ENCODE results near the gene IFNL3.
"Not testable (repeated sequence)": the region's sequence is repeated elsewhere in the genome, so short reads cannot be mapped to it uniquely, and the experiment has no call there.

Gene IFNL3

GRCh38 chr19:39253374-39254149 lies 8.8 kb upstream of the IFNL3 start:
- DNase-seq (ENCODE audit: low spot score), result no peak

GRCh38 chr19:39252458-39252857 lies 7.7 kb upstream of the IFNL3 start:
- DNase-seq (ENCODE audit: low spot score), result no peak

- DNase-seq (ENCODE audit: low spot score), result no peak
These were observed 7.0 kb upstream of the IFNL3 start for GRCh38 chr19:39251846-39252245.

- no peak for DNase-seq (ENCODE audit: low spot score)
These were observed 6.3 kb upstream of the IFNL3 start for GRCh38 chr19:39251081-39251480.

- DNase-seq (ENCODE audit: low spot score), result no peak
These were observed 4.0 kb upstream of the IFNL3 start, which contains the start of gene IFNL4 for GRCh38 chr19:39248806-39249205. TSS of gene IFNL4 (minus strand) at chr19:39248856.

GRCh38 chr19:39247701-39248664 lies 3.2 kb upstream of the IFNL3 start:
- DNase-seq (ENCODE audit: low spot score), result no peak

GRCh38 chr19:39246951-39247669 lies 2.3 kb upstream of the IFNL3 start:
- no peak for DNase-seq (ENCODE audit: low spot score)

GRCh38 chr19:39245166-39245565 lies 360 bp upstream of the IFNL3 start:
- not testable (repeated sequence) for DNase-seq (ENCODE audit: low spot score)

- not testable (repeated sequence) for DNase-seq (ENCODE audit: low spot score)
These were observed 1.1 kb downstream of the IFNL3 start for GRCh38 chr19:39243741-39244140.

- no peak for DNase-seq (ENCODE audit: low spot score)
These were observed 4.4 kb downstream of the IFNL3 start for GRCh38 chr19:39240421-39240820.

GRCh38 chr19:39238944-39239343 lies 5.9 kb downstream of the IFNL3 start:
- DNase-seq (ENCODE audit: low spot score), result no peak

- DNase-seq (ENCODE audit: low spot score), result no peak
These were observed 6.6 kb downstream of the IFNL3 start for GRCh38 chr19:39238209-39238608.

GRCh38 chr19:39237200-39238184 lies 7.3 kb downstream of the IFNL3 start:
- DNase-seq (ENCODE audit: low spot score), result peak; percentile 86

- no peak for DNase-seq (ENCODE audit: low spot score)
These were observed 8.3 kb downstream of the IFNL3 start for GRCh38 chr19:39236527-39236926.

- DNase-seq (ENCODE audit: low spot score), result no peak
These were observed 12.1 kb downstream of the IFNL3 start for GRCh38 chr19:39232708-39233107.

- DNase-seq (ENCODE audit: low spot score), result no peak
These were observed 14.6 kb downstream of the IFNL3 start for GRCh38 chr19:39230096-39230764.

GRCh38 chr19:39224910-39225309 lies 19.9 kb downstream of the IFNL3 start:
- DNase-seq (ENCODE audit: low spot score), result no peak

GRCh38 chr19:39223703-39224279 lies 21.0 kb downstream of the IFNL3 start:
- DNase-seq (ENCODE audit: low spot score), result peak; percentile 50

- DNase-seq (ENCODE audit: low spot score), result not testable (repeated sequence)
These were observed 25.7 kb downstream of the IFNL3 start for GRCh38 chr19:39219108-39219507.

All from SW480 (cell line).